ENCODE results near the gene PDLIM5.
A peak's percentile ranks its signal among the peaks of the same experiment; 100 is the strongest.

PDLIM5 gene

GRCh38 chr4:94570558-94570957 lies 118.8 kb downstream of the PDLIM5 start:
- no peak for TF ChIP-seq CTCF (conservative IDR thresholded peaks at IDR 0.05; ENCODE audit: control insufficient read depth, insufficient read depth, low read depth, low read length)
- H3K4me3 ChIP-seq (ENCODE audit: control insufficient read depth, low read depth, low read length) = no peak overlapping the region
- peak; percentile 16 for DNase-seq (ENCODE audit: low read depth)

- no peak for TF ChIP-seq CTCF (conservative IDR thresholded peaks at IDR 0.05; ENCODE audit: control insufficient read depth, insufficient read depth, low read depth, low read length)
- DNase-seq (ENCODE audit: low read depth) = no peak
- H3K4me3 ChIP-seq (ENCODE audit: control insufficient read depth, low read depth, low read length) = no peak overlapping the region
These were observed 119.6 kb downstream of the PDLIM5 start for GRCh38 chr4:94571298-94571697.

GRCh38 chr4:94571715-94572114 lies 120.0 kb downstream of the PDLIM5 start:
- DNase-seq (ENCODE audit: low read depth) = no peak
- H3K4me3 ChIP-seq (ENCODE audit: control insufficient read depth, low read depth, low read length) = no peak overlapping the region
- no peak for TF ChIP-seq CTCF (conservative IDR thresholded peaks at IDR 0.05; ENCODE audit: control insufficient read depth, insufficient read depth, low read depth, low read length)

- H3K4me3 ChIP-seq (ENCODE audit: control insufficient read depth, low read depth, low read length) = no peak overlapping the region
- TF ChIP-seq CTCF (conservative IDR thresholded peaks at IDR 0.05; ENCODE audit: control insufficient read depth, insufficient read depth, low read depth, low read length) = no peak
- no peak for DNase-seq (ENCODE audit: low read depth)
These were observed 122.3 kb downstream of the PDLIM5 start for GRCh38 chr4:94574050-94574449.

GRCh38 chr4:94574616-94575015 lies 122.9 kb downstream of the PDLIM5 start:
- H3K4me3 ChIP-seq (ENCODE audit: control insufficient read depth, low read depth, low read length) = no peak overlapping the region
- TF ChIP-seq CTCF (conservative IDR thresholded peaks at IDR 0.05; ENCODE audit: control insufficient read depth, insufficient read depth, low read depth, low read length) = no peak
- no peak for DNase-seq (ENCODE audit: low read depth)

- DNase-seq (ENCODE audit: low read depth) = no peak
- H3K4me3 ChIP-seq (ENCODE audit: control insufficient read depth, low read depth, low read length) = no peak overlapping the region
- TF ChIP-seq CTCF (conservative IDR thresholded peaks at IDR 0.05; ENCODE audit: control insufficient read depth, insufficient read depth, low read depth, low read length) = no peak
These were observed 123.9 kb downstream of the PDLIM5 start for GRCh38 chr4:94575652-94576051.

GRCh38 chr4:94576210-94576609 lies 124.5 kb downstream of the PDLIM5 start:
- TF ChIP-seq CTCF (conservative IDR thresholded peaks at IDR 0.05; ENCODE audit: control insufficient read depth, insufficient read depth, low read depth, low read length) = no peak
- no peak overlapping the region for H3K4me3 ChIP-seq (ENCODE audit: control insufficient read depth, low read depth, low read length)
- no peak for DNase-seq (ENCODE audit: low read depth)

Data from fibroblast of mammary gland (primary cell).